H9 (cell line): ENCODE measurements around the gene COG2. TPM values are rescaled to one million over a fixed set of nuclear protein-coding genes. Genes with fewer than 3 reads are reported as not detected.
"Not testable (repeated sequence)": the region's sequence is repeated elsewhere in the genome, so short reads cannot be mapped to it uniquely, and the experiment has no call there.

Experiments
- DNase-seq: peaks from one replicate; pipeline ENCODE4 v3.0.0-alpha.2; 2017
- H2AFZ ChIP-seq: one replicate; pipeline ENCODE4 v1.6.1; 2013; ENCODE audit warnings: mild to moderate bottlenecking, low read length, control low read depth, moderate library complexity
- H2AK5ac ChIP-seq: 2 replicates; pipeline ENCODE4 v1.6.1; 2013; ENCODE audit warnings: low read length, control low read depth, mixed read lengths; ENCODE audit not compliant: insufficient read length
- H2BK120ac ChIP-seq: one replicate; pipeline ENCODE4 v1.6.1; 2013; ENCODE audit warnings: low read depth, mild to moderate bottlenecking, low read length, control low read depth, inconsistent platforms; ENCODE audit not compliant: poor library complexity, severe bottlenecking
- H2BK12ac ChIP-seq: 2 replicates; pipeline ENCODE4 v1.6.1; 2013; ENCODE audit warnings: low read length, control low read depth, mixed read lengths, low read depth; ENCODE audit not compliant: insufficient read length
- H2BK15ac ChIP-seq: 2 replicates; pipeline ENCODE4 v1.6.1; 2013; ENCODE audit warnings: low read depth, low read length, control low read depth
- H2BK20ac ChIP-seq: one replicate; pipeline ENCODE4 v1.6.1; 2013; ENCODE audit warnings: low read depth, mild to moderate bottlenecking, low read length, control low read depth, inconsistent platforms; ENCODE audit not compliant: poor library complexity, severe bottlenecking
- H2BK5ac ChIP-seq: 2 replicates; pipeline ENCODE4 v1.6.1; 2013; ENCODE audit warnings: low read length, control low read depth, mixed read lengths; ENCODE audit not compliant: insufficient read length
- H3K14ac ChIP-seq: 2 replicates; pipeline ENCODE4 v1.6.1; 2013; ENCODE audit warnings: low read length, control low read depth; ENCODE audit not compliant: insufficient read depth
- H3K18ac ChIP-seq: 2 replicates; pipeline ENCODE4 v1.6.1; 2013; ENCODE audit warnings: low read depth, mild to moderate bottlenecking, mixed read lengths, low read length, control low read depth; ENCODE audit not compliant: insufficient read length
- H3K23ac ChIP-seq: 2 replicates; pipeline ENCODE4 v1.6.1; 2013; ENCODE audit warnings: low read length, control low read depth, mixed read lengths, low read depth; ENCODE audit not compliant: insufficient read length
- H3K23me2 ChIP-seq: 2 replicates; pipeline ENCODE4 v1.6.1; 2013; ENCODE audit warnings: low read depth, mild to moderate bottlenecking, mixed read lengths, low read length, control low read depth; ENCODE audit not compliant: insufficient read length, poor library complexity, severe bottlenecking
- H3K27ac ChIP-seq: 2 replicates; pipeline ENCODE4 v1.5.1; 2013; ENCODE audit warnings: low read length, control low read depth, mixed read lengths, low read depth; ENCODE audit not compliant: insufficient read length
- H3K27me3 ChIP-seq: 2 replicates; pipeline ENCODE4 v1.6.1; 2013; ENCODE audit warnings: low read length, control low read depth, inconsistent platforms; ENCODE audit not compliant: insufficient read depth
- H3K4ac ChIP-seq: 2 replicates; pipeline ENCODE4 v1.6.1; 2013; ENCODE audit warnings: low read depth, mild to moderate bottlenecking, control low read depth, inconsistent platforms, low read length, moderate library complexity
- H3K4me1 ChIP-seq: 2 replicates; pipeline ENCODE4 v1.6.1; 2013; ENCODE audit warnings: low read length, control low read depth, inconsistent platforms; ENCODE audit not compliant: insufficient read depth
- H3K4me2 ChIP-seq: 2 replicates; pipeline ENCODE4 v1.6.1; 2013; ENCODE audit warnings: low read length, control low read depth, mixed read lengths; ENCODE audit not compliant: insufficient read length, insufficient read depth
- H3K56ac ChIP-seq: 2 replicates; pipeline ENCODE4 v1.6.1; 2013; ENCODE audit warnings: low read depth, mild to moderate bottlenecking, mixed read lengths, low read length, control low read depth; ENCODE audit not compliant: insufficient read length
- H3K79me1 ChIP-seq: 2 replicates; pipeline ENCODE4 v1.6.1; 2013; ENCODE audit warnings: low read depth, mild to moderate bottlenecking, moderate library complexity, low read length, control low read depth, inconsistent platforms; ENCODE audit not compliant: insufficient read depth, poor library complexity, severe bottlenecking
- H3K79me2 ChIP-seq: 2 replicates; pipeline ENCODE4 v1.6.1; 2013; ENCODE audit warnings: low read length, control low read depth, inconsistent platforms; ENCODE audit not compliant: insufficient read depth
- H3K9ac ChIP-seq: 2 replicates; pipeline ENCODE4 v1.6.1; 2013; ENCODE audit warnings: low read length, control low read depth, mixed read lengths; ENCODE audit not compliant: insufficient read length; ENCODE audit errors: extremely low read depth
- H3K9me3 ChIP-seq: one replicate; pipeline ENCODE4 v1.6.1; 2013; ENCODE audit warnings: low read depth, low read length, inconsistent platforms; ENCODE audit not compliant: control insufficient read depth
- H3T11ph ChIP-seq: one replicate; pipeline ENCODE4 v1.6.1; 2013; ENCODE audit warnings: mild to moderate bottlenecking, low read length, control low read depth, inconsistent platforms
- H4K20me1 ChIP-seq: one replicate; pipeline ENCODE4 v1.6.1; 2013; ENCODE audit not compliant: control insufficient read depth, insufficient read length, insufficient read depth
- H4K5ac ChIP-seq: 2 replicates; pipeline ENCODE4 v1.6.1; 2013; ENCODE audit warnings: low read depth, mild to moderate bottlenecking, mixed read lengths, low read length, control low read depth; ENCODE audit not compliant: insufficient read length
- H4K8ac ChIP-seq: replicated peaks from 2 replicates; pipeline ENCODE4 v1.6.1; 2013; ENCODE audit warnings: low read length, control low read depth, mixed read lengths, low read depth; ENCODE audit not compliant: insufficient read length
- H4K91ac ChIP-seq: 2 replicates; pipeline ENCODE4 v1.6.1; 2013; ENCODE audit warnings: low read depth, mild to moderate bottlenecking, moderate library complexity, mixed read lengths, low read length, control low read depth; ENCODE audit not compliant: insufficient read length
- H3K27ac Mint-ChIP-seq, 3 experiments: 2 replicates in 2 of 3; 3 replicates in 1 of 3; pipeline ENCODE4 v1.8.0; 2020 to 2021; ENCODE audit warnings: mixed read lengths in 3 of 3, mild to moderate bottlenecking in 1 of 3, moderate library complexity in 1 of 3
- H3K27me3 Mint-ChIP-seq: 2 replicates; pipeline ENCODE4 v1.8.0; 2021; ENCODE audit warnings: low read depth, mild to moderate bottlenecking, moderate library complexity, mixed read lengths
- H3K36me3 Mint-ChIP-seq, 3 experiments: 2 replicates in 2 of 3; 3 replicates in 1 of 3; pipeline ENCODE4 v1.8.0; 2020 to 2021; ENCODE audit warnings: low read depth in 3 of 3, mixed read lengths in 3 of 3; ENCODE audit not compliant: insufficient read depth in 1 of 3
- H3K4me1 Mint-ChIP-seq, 2 experiments: 2 replicates each; pipeline ENCODE4 v1.8.0; 2020; ENCODE audit warnings: mixed read lengths in 2 of 2
- H3K4me3 Mint-ChIP-seq, 2 experiments: 2 replicates in 1 of 2; 3 replicates in 1 of 2; pipeline ENCODE4 v1.8.0; 2020 to 2021; ENCODE audit warnings: mild to moderate bottlenecking in 2 of 2, mixed read lengths in 2 of 2, moderate library complexity in 1 of 2
- H3K9me3 Mint-ChIP-seq, 2 experiments: 2 replicates in 1 of 2; 3 replicates in 1 of 2; pipeline ENCODE4 v1.8.0; 2020; ENCODE audit warnings: mild to moderate bottlenecking in 2 of 2, mixed read lengths in 2 of 2, moderate library complexity in 1 of 2
- CTCF ChIP-seq: fragments of 200-600 bp; sonication (generic); conservative IDR thresholded peaks from 3 replicates; pipeline ENCODE4 v1.8.0; 2021; ENCODE audit warnings: antibody characterized with exemption, mild to moderate bottlenecking
- WGBS: extraction: QIAGEN DNeasy Blood & Tissue Kit; methylation state at CpG from one replicate; pipeline ENCODE4 v1.1.7; 2013; ENCODE audit warnings: missing lambda C conversion rate, low lambda C conversion rate, mixed read lengths; ENCODE audit not compliant: insufficient read length; ENCODE audit errors: extremely low coverage; 5-methylcytosine and 5-hydroxymethylcytosine counted together
- total RNA-seq: library from RNA; stranded (reverse); gene quantifications from 2 replicates; pipeline ENCODE4 v1.2.1, GENCODE V29; 2021

Gene COG2
- total RNA-seq, 1 experiment from 2014 or later, result 42.2 TPM

- H3K9me3 ChIP-seq, result peaks cover 12% of the 10 kb centered on the region
- no peak overlapping the region for H2BK15ac ChIP-seq
- no peak overlapping the region for H3K4ac ChIP-seq
- no peak for DNase-seq
- no peak overlapping the region for H4K91ac ChIP-seq
- H3K23me2 ChIP-seq, result no peaks in the 10 kb centered on the region
- H3K79me2 ChIP-seq, result no peaks in the 10 kb centered on the region
- no peak overlapping the region for H3K23ac ChIP-seq
- H3K18ac ChIP-seq, result no peak overlapping the region
- H3K14ac ChIP-seq, result no peak overlapping the region
- H2AK5ac ChIP-seq, result no peak overlapping the region
- H4K20me1 ChIP-seq, result no peaks in the 10 kb centered on the region
- H3K4me1 ChIP-seq, result no peaks in the 10 kb centered on the region
- H2BK12ac ChIP-seq, result peak overlapping the region; percentile 21
- no peak overlapping the region for H3T11ph ChIP-seq
- peak overlapping the region in 2 of 3 experiments; percentile 74 to 88; a peak in 5 of 7 replicates for H3K27ac Mint-ChIP-seq
- H3K4me3 Mint-ChIP-seq, result no peak overlapping the region
- WGBS, result no CpG with 5 or more reads among the region's 4 CpGs
- no peak overlapping the region for H4K8ac ChIP-seq
- no peak overlapping the region for H2BK5ac ChIP-seq
- no peaks in the 10 kb centered on the region; the same call in 1 of the 2 replicates for H3K27me3 Mint-ChIP-seq
- H3K4me1 Mint-ChIP-seq, result peaks cover 19 to 29% of the 10 kb centered on the region in 2 experiments
- H3K56ac ChIP-seq, result no peak overlapping the region
- H3K36me3 Mint-ChIP-seq, result peaks cover 23 to 28% (median 28%) of the 10 kb centered on the region in 3 experiments
- peaks cover 16 to 46% of the 10 kb centered on the region in 2 experiments for H3K9me3 Mint-ChIP-seq
- no peaks in the 10 kb centered on the region for H3K79me1 ChIP-seq
- H3K27ac ChIP-seq, result peak overlapping the region; percentile 21
- TF ChIP-seq CTCF, result no peak
- no peak overlapping the region for H3K9ac ChIP-seq
- H3K27me3 ChIP-seq, result no peaks in the 10 kb centered on the region
- H4K5ac ChIP-seq, result no peak overlapping the region
- H2BK120ac ChIP-seq, result no peak overlapping the region
- H3K4me2 ChIP-seq, result no peak overlapping the region
- peak overlapping the region; percentile 93 for H2BK20ac ChIP-seq
- no peak overlapping the region for H2AFZ ChIP-seq
These were observed 42.2 kb upstream of the COG2 start for GRCh38 chr1:230599926-230600656.

GRCh38 chr1:230600657-230601400 lies 41.5 kb upstream of the COG2 start:
- no CpG with 5 or more reads among the region's 2 CpGs for whole genome bisulfite sequencing
- H3K14ac ChIP-seq, H3K79me1 ChIP-seq, H3T11ph ChIP-seq, H2BK5ac ChIP-seq, H3K27me3 Mint-ChIP-seq, H3K4me1 ChIP-seq, H3K79me2 ChIP-seq, H4K8ac ChIP-seq, H3K23ac ChIP-seq, H2AFZ ChIP-seq, H3K23me2 ChIP-seq, H2AK5ac ChIP-seq, H2BK12ac ChIP-seq, H3K18ac ChIP-seq, H3K56ac ChIP-seq, H3K9ac ChIP-seq, H4K5ac ChIP-seq, DNase-seq, H2BK20ac ChIP-seq, H2BK120ac ChIP-seq, H3K27me3 ChIP-seq, H4K20me1 ChIP-seq, H4K91ac ChIP-seq, H3K4me2 ChIP-seq, H3K4ac ChIP-seq, H2BK15ac ChIP-seq: not testable (repeated sequence)
- Mint-ChIP-seq H3K9me3 (peaks cover 16 to 46% of the 10 kb centered on the region in 2 experiments), H3K4me1 (peaks cover 19 to 29% of the 10 kb centered on the region in 2 experiments), H3K36me3 (peaks cover 23 to 28% (median 28%) of the 10 kb centered on the region in 3 experiments), H3K27ac (peak overlapping the region; percentile 88 to 94 (median 91)), H3K4me3 (peak overlapping the region in 1 of 2 experiments; percentile 62; a peak in 1 of 5 replicates)
- H3K9me3 ChIP-seq, result peaks cover 12% of the 10 kb centered on the region
- peak overlapping the region; percentile 21 for H3K27ac ChIP-seq
